H9 (cell line): ENCODE results near the gene FAM151A. TPM values are rescaled to one million over a fixed set of nuclear protein-coding genes. Genes with fewer than 3 reads are reported as not detected.
"Not testable (repeated sequence)": the region's sequence is repeated elsewhere in the genome, so short reads cannot be mapped to it uniquely, and the experiment has no call there.

Experiments used
- DNase-seq: peaks from one replicate; pipeline ENCODE4 v3.0.0-alpha.2; 2017
- H2AFZ ChIP-seq: one replicate; pipeline ENCODE4 v1.6.1; 2013; ENCODE audit warnings: mild to moderate bottlenecking, low read length, control low read depth, moderate library complexity
- H2AK5ac ChIP-seq: 2 replicates; pipeline ENCODE4 v1.6.1; 2013; ENCODE audit warnings: low read length, control low read depth, mixed read lengths; ENCODE audit not compliant: insufficient read length
- H2BK120ac ChIP-seq: one replicate; pipeline ENCODE4 v1.6.1; 2013; ENCODE audit warnings: low read depth, mild to moderate bottlenecking, low read length, control low read depth, inconsistent platforms; ENCODE audit not compliant: poor library complexity, severe bottlenecking
- H2BK12ac ChIP-seq: 2 replicates; pipeline ENCODE4 v1.6.1; 2013; ENCODE audit warnings: low read length, control low read depth, mixed read lengths, low read depth; ENCODE audit not compliant: insufficient read length
- H2BK15ac ChIP-seq: 2 replicates; pipeline ENCODE4 v1.6.1; 2013; ENCODE audit warnings: low read depth, low read length, control low read depth
- H2BK20ac ChIP-seq: one replicate; pipeline ENCODE4 v1.6.1; 2013; ENCODE audit warnings: low read depth, mild to moderate bottlenecking, low read length, control low read depth, inconsistent platforms; ENCODE audit not compliant: poor library complexity, severe bottlenecking
- H2BK5ac ChIP-seq: 2 replicates; pipeline ENCODE4 v1.6.1; 2013; ENCODE audit warnings: low read length, control low read depth, mixed read lengths; ENCODE audit not compliant: insufficient read length
- H3K14ac ChIP-seq: 2 replicates; pipeline ENCODE4 v1.6.1; 2013; ENCODE audit warnings: low read length, control low read depth; ENCODE audit not compliant: insufficient read depth
- H3K18ac ChIP-seq: 2 replicates; pipeline ENCODE4 v1.6.1; 2013; ENCODE audit warnings: low read depth, mild to moderate bottlenecking, mixed read lengths, low read length, control low read depth; ENCODE audit not compliant: insufficient read length
- H3K23ac ChIP-seq: 2 replicates; pipeline ENCODE4 v1.6.1; 2013; ENCODE audit warnings: low read length, control low read depth, mixed read lengths, low read depth; ENCODE audit not compliant: insufficient read length
- H3K23me2 ChIP-seq: 2 replicates; pipeline ENCODE4 v1.6.1; 2013; ENCODE audit warnings: low read depth, mild to moderate bottlenecking, mixed read lengths, low read length, control low read depth; ENCODE audit not compliant: insufficient read length, poor library complexity, severe bottlenecking
- H3K27ac ChIP-seq: 2 replicates; pipeline ENCODE4 v1.5.1; 2013; ENCODE audit warnings: low read length, control low read depth, mixed read lengths, low read depth; ENCODE audit not compliant: insufficient read length
- H3K27me3 ChIP-seq: 2 replicates; pipeline ENCODE4 v1.6.1; 2013; ENCODE audit warnings: low read length, control low read depth, inconsistent platforms; ENCODE audit not compliant: insufficient read depth
- H3K4ac ChIP-seq: 2 replicates; pipeline ENCODE4 v1.6.1; 2013; ENCODE audit warnings: low read depth, mild to moderate bottlenecking, control low read depth, inconsistent platforms, low read length, moderate library complexity
- H3K4me1 ChIP-seq: 2 replicates; pipeline ENCODE4 v1.6.1; 2013; ENCODE audit warnings: low read length, control low read depth, inconsistent platforms; ENCODE audit not compliant: insufficient read depth
- H3K4me2 ChIP-seq: 2 replicates; pipeline ENCODE4 v1.6.1; 2013; ENCODE audit warnings: low read length, control low read depth, mixed read lengths; ENCODE audit not compliant: insufficient read length, insufficient read depth
- H3K56ac ChIP-seq: 2 replicates; pipeline ENCODE4 v1.6.1; 2013; ENCODE audit warnings: low read depth, mild to moderate bottlenecking, mixed read lengths, low read length, control low read depth; ENCODE audit not compliant: insufficient read length
- H3K79me1 ChIP-seq: 2 replicates; pipeline ENCODE4 v1.6.1; 2013; ENCODE audit warnings: low read depth, mild to moderate bottlenecking, moderate library complexity, low read length, control low read depth, inconsistent platforms; ENCODE audit not compliant: insufficient read depth, poor library complexity, severe bottlenecking
- H3K79me2 ChIP-seq: 2 replicates; pipeline ENCODE4 v1.6.1; 2013; ENCODE audit warnings: low read length, control low read depth, inconsistent platforms; ENCODE audit not compliant: insufficient read depth
- H3K9ac ChIP-seq: 2 replicates; pipeline ENCODE4 v1.6.1; 2013; ENCODE audit warnings: low read length, control low read depth, mixed read lengths; ENCODE audit not compliant: insufficient read length; ENCODE audit errors: extremely low read depth
- H3K9me3 ChIP-seq: one replicate; pipeline ENCODE4 v1.6.1; 2013; ENCODE audit warnings: low read depth, low read length, inconsistent platforms; ENCODE audit not compliant: control insufficient read depth
- H3T11ph ChIP-seq: one replicate; pipeline ENCODE4 v1.6.1; 2013; ENCODE audit warnings: mild to moderate bottlenecking, low read length, control low read depth, inconsistent platforms
- H4K20me1 ChIP-seq: one replicate; pipeline ENCODE4 v1.6.1; 2013; ENCODE audit not compliant: control insufficient read depth, insufficient read length, insufficient read depth
- H4K5ac ChIP-seq: 2 replicates; pipeline ENCODE4 v1.6.1; 2013; ENCODE audit warnings: low read depth, mild to moderate bottlenecking, mixed read lengths, low read length, control low read depth; ENCODE audit not compliant: insufficient read length
- H4K8ac ChIP-seq: replicated peaks from 2 replicates; pipeline ENCODE4 v1.6.1; 2013; ENCODE audit warnings: low read length, control low read depth, mixed read lengths, low read depth; ENCODE audit not compliant: insufficient read length
- H4K91ac ChIP-seq: 2 replicates; pipeline ENCODE4 v1.6.1; 2013; ENCODE audit warnings: low read depth, mild to moderate bottlenecking, moderate library complexity, mixed read lengths, low read length, control low read depth; ENCODE audit not compliant: insufficient read length
- H3K27ac Mint-ChIP-seq, 3 experiments: 2 replicates in 2 of 3; 3 replicates in 1 of 3; pipeline ENCODE4 v1.8.0; 2020 to 2021; ENCODE audit warnings: mixed read lengths in 3 of 3, mild to moderate bottlenecking in 1 of 3, moderate library complexity in 1 of 3
- H3K27me3 Mint-ChIP-seq: 2 replicates; pipeline ENCODE4 v1.8.0; 2021; ENCODE audit warnings: low read depth, mild to moderate bottlenecking, moderate library complexity, mixed read lengths
- H3K36me3 Mint-ChIP-seq, 3 experiments: 2 replicates in 2 of 3; 3 replicates in 1 of 3; pipeline ENCODE4 v1.8.0; 2020 to 2021; ENCODE audit warnings: low read depth in 3 of 3, mixed read lengths in 3 of 3; ENCODE audit not compliant: insufficient read depth in 1 of 3
- H3K4me1 Mint-ChIP-seq, 2 experiments: 2 replicates each; pipeline ENCODE4 v1.8.0; 2020; ENCODE audit warnings: mixed read lengths in 2 of 2
- H3K4me3 Mint-ChIP-seq, 2 experiments: 2 replicates in 1 of 2; 3 replicates in 1 of 2; pipeline ENCODE4 v1.8.0; 2020 to 2021; ENCODE audit warnings: mild to moderate bottlenecking in 2 of 2, mixed read lengths in 2 of 2, moderate library complexity in 1 of 2
- H3K9me3 Mint-ChIP-seq, 2 experiments: 2 replicates in 1 of 2; 3 replicates in 1 of 2; pipeline ENCODE4 v1.8.0; 2020; ENCODE audit warnings: mild to moderate bottlenecking in 2 of 2, mixed read lengths in 2 of 2, moderate library complexity in 1 of 2
- WGBS: extraction: QIAGEN DNeasy Blood & Tissue Kit; methylation state at CpG from one replicate; pipeline ENCODE4 v1.1.7; 2013; ENCODE audit warnings: missing lambda C conversion rate, low lambda C conversion rate, mixed read lengths; ENCODE audit not compliant: insufficient read length; ENCODE audit errors: extremely low coverage; 5-methylcytosine and 5-hydroxymethylcytosine counted together
- total RNA-seq: library from RNA; stranded (reverse); gene quantifications from 2 replicates; pipeline ENCODE4 v1.2.1, GENCODE V29; 2021
- TF ChIP-seq, protein P1 (sequence below): fragments of 200-600 bp; sonication (generic); conservative IDR thresholded peaks from 3 replicates; pipeline ENCODE4 v1.8.0; 2021; ENCODE audit warnings: antibody characterized with exemption, mild to moderate bottlenecking

Gene FAM151A
- total RNA-seq, 1 experiment from 2014 or later, result not detected

DNA sequence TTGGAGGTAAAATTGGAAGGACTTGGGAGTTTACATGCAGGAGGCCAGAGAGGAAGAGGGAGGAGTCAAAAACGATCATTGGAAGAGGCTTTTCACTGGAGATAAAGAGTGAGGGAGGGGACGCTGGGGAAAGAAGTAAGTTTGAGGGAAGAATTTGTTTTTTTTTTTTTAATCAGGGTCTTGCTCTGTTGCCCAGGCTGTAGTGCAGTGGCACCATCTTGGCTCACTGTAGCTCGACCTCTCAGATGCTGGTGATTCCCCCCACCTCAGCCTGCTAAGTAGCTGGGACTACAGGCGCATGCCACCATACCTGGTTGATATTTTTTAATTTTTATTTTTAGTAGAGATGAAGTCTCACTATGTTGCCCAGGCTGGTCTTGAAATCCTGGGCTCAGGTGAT is 17.0 kb upstream of the FAM151A start:
- H3K27me3 ChIP-seq, result no peaks in the 10 kb centered on the region
- no peak overlapping the region for H3K56ac ChIP-seq
- H3K27me3 Mint-ChIP-seq, result peaks cover 18% of the 10 kb centered on the region
- no peaks in the 10 kb centered on the region for H3K79me1 ChIP-seq
- peaks cover 4 to 7% of the 10 kb centered on the region in 2 experiments; a peak in 2 of 4 replicates for H3K4me1 Mint-ChIP-seq
- H3K4ac ChIP-seq, result no peak overlapping the region
- no peak overlapping the region for H4K8ac ChIP-seq
- H3K27ac Mint-ChIP-seq, result no peak overlapping the region
- H4K20me1 ChIP-seq, result no peaks in the 10 kb centered on the region
- H3K79me2 ChIP-seq, result no peaks in the 10 kb centered on the region
- H3K18ac ChIP-seq, result no peak overlapping the region
- H2AFZ ChIP-seq, result no peak overlapping the region
- no peak overlapping the region for H2BK20ac ChIP-seq
- H3T11ph ChIP-seq, result no peak overlapping the region
- H3K23me2 ChIP-seq, result no peaks in the 10 kb centered on the region
- no peaks in the 10 kb centered on the region for H3K4me1 ChIP-seq
- TF ChIP-seq, protein P1, sequence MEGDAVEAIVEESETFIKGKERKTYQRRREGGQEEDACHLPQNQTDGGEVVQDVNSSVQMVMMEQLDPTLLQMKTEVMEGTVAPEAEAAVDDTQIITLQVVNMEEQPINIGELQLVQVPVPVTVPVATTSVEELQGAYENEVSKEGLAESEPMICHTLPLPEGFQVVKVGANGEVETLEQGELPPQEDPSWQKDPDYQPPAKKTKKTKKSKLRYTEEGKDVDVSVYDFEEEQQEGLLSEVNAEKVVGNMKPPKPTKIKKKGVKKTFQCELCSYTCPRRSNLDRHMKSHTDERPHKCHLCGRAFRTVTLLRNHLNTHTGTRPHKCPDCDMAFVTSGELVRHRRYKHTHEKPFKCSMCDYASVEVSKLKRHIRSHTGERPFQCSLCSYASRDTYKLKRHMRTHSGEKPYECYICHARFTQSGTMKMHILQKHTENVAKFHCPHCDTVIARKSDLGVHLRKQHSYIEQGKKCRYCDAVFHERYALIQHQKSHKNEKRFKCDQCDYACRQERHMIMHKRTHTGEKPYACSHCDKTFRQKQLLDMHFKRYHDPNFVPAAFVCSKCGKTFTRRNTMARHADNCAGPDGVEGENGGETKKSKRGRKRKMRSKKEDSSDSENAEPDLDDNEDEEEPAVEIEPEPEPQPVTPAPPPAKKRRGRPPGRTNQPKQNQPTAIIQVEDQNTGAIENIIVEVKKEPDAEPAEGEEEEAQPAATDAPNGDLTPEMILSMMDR, result no peak
- H3K4me3 Mint-ChIP-seq, result no peak overlapping the region
- H3K36me3 Mint-ChIP-seq, result peaks cover 2 to 16% (median 8%) of the 10 kb centered on the region in 3 experiments; a peak in 6 of 7 replicates
- H4K91ac ChIP-seq, result no peak overlapping the region
- H3K9me3 ChIP-seq, result peaks cover 7% of the 10 kb centered on the region
- H2AK5ac ChIP-seq, result no peak overlapping the region
- H2BK15ac ChIP-seq, result no peak overlapping the region
- no peak overlapping the region for H3K14ac ChIP-seq
- no peak for DNase-seq
- H3K4me2 ChIP-seq, result no peak overlapping the region
- H3K27ac ChIP-seq, result no peak overlapping the region
- no peak overlapping the region for H3K9ac ChIP-seq
- H2BK5ac ChIP-seq, result no peak overlapping the region
- H4K5ac ChIP-seq, result no peak overlapping the region
- no peak overlapping the region for H2BK120ac ChIP-seq
- no peak overlapping the region for H2BK12ac ChIP-seq
- WGBS, result no CpG with 5 or more reads among the region's 4 CpGs
- peaks cover 23 to 35% of the 10 kb centered on the region in 2 experiments for H3K9me3 Mint-ChIP-seq
- H3K23ac ChIP-seq, result no peak overlapping the region

DNA sequence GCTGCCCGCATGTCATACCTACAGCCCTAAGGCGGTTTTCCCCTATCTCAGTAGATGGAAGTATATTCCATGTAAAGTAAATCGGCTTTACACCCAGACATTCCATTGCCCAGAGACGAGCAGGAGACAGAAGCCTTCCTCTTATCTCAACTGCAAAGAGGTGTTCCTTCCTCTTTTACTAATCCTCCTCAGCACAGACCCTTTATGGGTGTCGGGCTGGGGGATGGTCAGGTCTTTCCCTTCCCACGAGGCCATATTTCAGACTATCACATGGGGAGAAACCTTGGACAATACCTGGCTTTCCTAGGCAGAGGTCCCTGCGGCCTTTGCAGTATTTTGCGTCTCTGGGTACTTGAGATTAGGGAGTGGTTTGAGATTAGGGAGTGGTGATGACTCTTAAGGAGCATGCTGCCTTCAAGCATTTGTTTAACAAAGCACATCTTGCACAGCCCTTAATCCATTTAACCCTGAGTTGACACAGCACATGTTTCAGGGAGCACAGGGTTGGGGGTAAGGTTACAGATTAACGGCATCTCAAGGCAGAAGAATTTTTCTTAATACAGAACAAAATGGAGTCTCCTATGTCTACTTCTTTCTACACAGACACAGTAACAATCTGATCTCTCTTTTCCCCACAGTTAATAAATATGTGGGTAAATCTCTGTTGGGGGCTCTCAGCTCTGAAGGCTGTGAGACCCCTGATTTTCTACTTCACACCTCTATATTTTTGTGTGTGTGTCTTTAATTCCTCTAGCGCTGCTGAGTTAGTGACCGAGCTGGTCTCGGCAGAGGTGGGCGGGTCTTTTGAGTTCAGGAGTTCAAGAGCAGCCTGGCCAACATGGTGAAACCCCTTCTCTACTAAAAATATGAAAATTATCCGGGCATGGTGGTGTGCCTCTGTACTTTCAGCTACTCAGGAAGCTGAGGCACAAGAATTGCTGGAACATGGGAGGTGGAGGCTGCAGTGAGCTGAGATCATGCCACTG is 13.4 kb upstream of the FAM151A start:
- H3K4me1 ChIP-seq, H3K27ac Mint-ChIP-seq, H3K23me2 ChIP-seq, H3K23ac ChIP-seq, H3K9me3 ChIP-seq, H3K4me2 ChIP-seq, H3K14ac ChIP-seq, H2AK5ac ChIP-seq, H3K79me1 ChIP-seq, H2BK20ac ChIP-seq, H4K20me1 ChIP-seq, H2BK120ac ChIP-seq, H3K4me1 Mint-ChIP-seq, H4K5ac ChIP-seq, H3K4ac ChIP-seq, H2BK12ac ChIP-seq, H2BK5ac ChIP-seq, H3K4me3 Mint-ChIP-seq, H3K9ac ChIP-seq, H3K56ac ChIP-seq, H3K18ac ChIP-seq, DNase-seq, H4K8ac ChIP-seq, H4K91ac ChIP-seq, H3K27me3 ChIP-seq, H3K27ac ChIP-seq, H3T11ph ChIP-seq, H2AFZ ChIP-seq, H3K79me2 ChIP-seq, H2BK15ac ChIP-seq: not testable (repeated sequence)
- Mint-ChIP-seq H3K36me3 (peaks cover 2 to 18% (median 15%) of the 10 kb centered on the region in 3 experiments; a peak in 6 of 7 replicates), H3K27me3 (peaks cover 16% of the 10 kb centered on the region), H3K9me3 (peaks cover 16 to 26% of the 10 kb centered on the region in 2 experiments)
- WGBS, result no CpG with 5 or more reads among the region's 14 CpGs
